HEK293 (cell line): ENCODE results near the gene SYTL2.
"Not testable (repeated sequence)": the region's sequence is repeated elsewhere in the genome, so short reads cannot be mapped to it uniquely, and the experiment has no call there.

Experiments used
- CTCF ChIA-PET: fragments of 350-600 bp; formaldehyde crosslinking; extraction: SDS; loops from one replicate; lab custom pipeline; 2021; ENCODE audit warnings: antibody characterized with exemption; lab: Yijun Ruan, JAX
- POLR2A ChIA-PET: fragments of 300-600 bp; formaldehyde crosslinking; extraction: SDS; loops from one replicate; lab custom pipeline; 2020; ENCODE audit warnings: antibody characterized with exemption, inconsistent platforms; lab: Yijun Ruan, JAX
- H3K27ac ChIP-seq: fragments of 200-500 bp; sonication (Bioruptor generic); 2 replicates; pipeline ENCODE4 v1.5.1; 2014; ENCODE audit warnings: low read depth, low read length, control low read depth, inconsistent platforms; ENCODE audit errors: extremely low read depth
- H3K36me3 ChIP-seq, 2 experiments: fragments of 200-500 bp in 1 of 2; sonication (Bioruptor generic) in 1 of 2; 1 replicate in 1 of 2; 2 replicates in 1 of 2; pipeline ENCODE4 v1.5.1; 2014 to 2017; ENCODE audit warnings: inconsistent platforms in 2 of 2, low read length in 2 of 2; ENCODE audit not compliant: control insufficient read depth in 2 of 2, insufficient read depth in 1 of 2
- H3K4me1 ChIP-seq: fragments of 200-500 bp; sonication (Bioruptor generic); 2 replicates; pipeline ENCODE4 v1.5.1; 2014; ENCODE audit warnings: mild to moderate bottlenecking, low read length, inconsistent platforms; ENCODE audit not compliant: control insufficient read depth, insufficient read depth
- H3K4me3 ChIP-seq: 2 replicates; pipeline ENCODE4 v1.5.1; 2011; ENCODE audit warnings: low read depth, mild to moderate bottlenecking, control low read depth, low read length, moderate library complexity
- H3K9me3 ChIP-seq: fragments of 200-500 bp; sonication (Bioruptor generic); 2 replicates; pipeline ENCODE4 v1.5.1; 2014; ENCODE audit warnings: low read depth, low read length, inconsistent platforms; ENCODE audit not compliant: control insufficient read depth, insufficient read depth
- ELK4 ChIP-seq: IDR thresholded peaks from 2 replicates; pipeline ENCODE4 v1.6.1; 2011; ENCODE audit warnings: mild to moderate bottlenecking, low read depth, low read length, borderline replicate concordance
- IKZF3 ChIP-seq: fragments of 450-650 bp; IDR thresholded peaks from 2 replicates; pipeline ENCODE4 v1.5.0; 2018; ENCODE audit warnings: missing biosample characterization, mild to moderate bottlenecking, missing genetic modification characterization, moderate library complexity
- INSM2 ChIP-seq: fragments of 450-650 bp; formaldehyde crosslinking; IDR thresholded peaks from 2 replicates; pipeline ENCODE4 v1.5.1; 2016; ENCODE audit warnings: missing biosample characterization, missing genetic modification characterization
- MZF1 ChIP-seq: fragments of 450-650 bp; formaldehyde crosslinking; IDR thresholded peaks from 2 replicates; pipeline ENCODE4 v1.5.1; 2017; ENCODE audit warnings: missing biosample characterization, missing genetic modification characterization, borderline replicate concordance
- SP3 ChIP-seq: fragments of 450-650 bp; formaldehyde crosslinking; IDR thresholded peaks from 2 replicates; pipeline ENCODE4 v1.5.1; 2016; ENCODE audit warnings: missing biosample characterization, missing genetic modification characterization
- YY1 ChIP-seq: fragments of 450-650 bp; formaldehyde crosslinking; IDR thresholded peaks from 2 replicates; pipeline ENCODE4 v1.5.1; 2018; ENCODE audit warnings: missing biosample characterization, missing genetic modification characterization
- ZNF146 ChIP-seq: fragments of 450-650 bp; formaldehyde crosslinking; IDR thresholded peaks from 2 replicates; pipeline ENCODE4 v1.5.1; 2016; ENCODE audit warnings: missing biosample characterization, missing genetic modification characterization
- ZNF148 ChIP-seq: fragments of 450-650 bp; formaldehyde crosslinking; IDR thresholded peaks from 2 replicates; pipeline ENCODE4 v1.5.0; 2017; ENCODE audit warnings: missing biosample characterization, missing genetic modification characterization, borderline replicate concordance
- ZNF221 ChIP-seq: fragments of 450-650 bp; formaldehyde crosslinking; IDR thresholded peaks from 2 replicates; pipeline ENCODE4 v1.5.1; 2017; ENCODE audit warnings: missing biosample characterization, missing genetic modification characterization, borderline replicate concordance
- ZNF280C ChIP-seq: fragments of 450-650 bp; formaldehyde crosslinking; IDR thresholded peaks from 2 replicates; pipeline ENCODE4 v1.5.1; 2016; ENCODE audit warnings: missing biosample characterization, missing genetic modification characterization
- ZNF398 ChIP-seq: fragments of 450-650 bp; formaldehyde crosslinking; IDR thresholded peaks from 2 replicates; pipeline ENCODE4 v1.5.1; 2017; ENCODE audit warnings: missing biosample characterization, missing genetic modification characterization
- ZNF48 ChIP-seq: fragments of 450-650 bp; formaldehyde crosslinking; IDR thresholded peaks from 2 replicates; pipeline ENCODE4 v1.5.1; 2016; ENCODE audit warnings: missing biosample characterization, missing genetic modification characterization
- ZNF548 ChIP-seq: fragments of 450-650 bp; formaldehyde crosslinking; IDR thresholded peaks from 2 replicates; pipeline ENCODE4 v1.5.1; 2016; ENCODE audit warnings: missing biosample characterization, missing genetic modification characterization
- ZNF560 ChIP-seq: fragments of 450-650 bp; formaldehyde crosslinking; IDR thresholded peaks from 2 replicates; pipeline ENCODE4 v1.5.1; 2017; ENCODE audit warnings: missing biosample characterization, missing genetic modification characterization, borderline replicate concordance
- ZNF585B ChIP-seq: fragments of 450-650 bp; formaldehyde crosslinking; IDR thresholded peaks from 2 replicates; pipeline ENCODE4 v1.5.1; 2016; ENCODE audit warnings: missing biosample characterization, missing genetic modification characterization
- ZNF664 ChIP-seq: fragments of 450-650 bp; formaldehyde crosslinking; IDR thresholded peaks from 2 replicates; pipeline ENCODE4 v1.5.1; 2016; ENCODE audit warnings: missing biosample characterization, missing genetic modification characterization
- ZNF670 ChIP-seq: fragments of 450-650 bp; formaldehyde crosslinking; IDR thresholded peaks from 2 replicates; pipeline ENCODE4 v1.5.1; 2016; ENCODE audit warnings: missing biosample characterization, missing genetic modification characterization, low read depth

Gene SYTL2

DNA sequence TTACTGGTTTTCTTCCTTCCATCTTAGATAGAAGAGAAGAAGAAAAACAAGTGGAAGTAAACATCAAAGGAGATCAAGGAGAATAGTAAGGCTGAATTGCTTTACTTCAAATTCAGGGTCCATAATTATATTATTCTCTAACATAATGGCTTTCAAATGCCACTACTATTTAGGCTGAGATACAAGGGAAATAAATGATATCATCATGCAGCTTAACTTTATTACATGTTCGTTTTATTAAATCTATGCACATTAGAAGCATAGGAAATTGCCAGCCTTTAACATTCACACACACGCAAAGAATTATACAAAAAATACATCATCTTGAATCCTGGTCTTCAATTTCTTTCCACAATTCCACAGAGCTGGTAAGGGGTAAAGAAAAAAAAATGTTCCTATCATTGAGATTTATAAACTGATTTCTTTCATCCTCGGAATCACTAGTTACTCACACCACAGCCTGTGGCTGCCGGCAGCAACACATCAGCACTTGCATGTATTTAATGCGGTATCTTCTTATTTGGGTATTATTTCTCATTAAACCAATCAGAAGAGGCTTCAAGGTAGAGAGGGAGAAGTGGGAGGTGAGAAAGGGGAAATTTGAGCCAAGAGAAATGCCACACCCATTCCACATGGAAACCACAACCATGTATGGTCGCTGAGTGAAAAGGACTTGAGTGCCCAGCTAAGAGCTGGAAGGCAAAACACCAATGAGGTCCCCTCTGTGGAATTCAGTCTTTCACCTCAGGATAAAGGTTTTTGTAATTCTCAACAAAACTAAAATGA is 26.3 kb downstream of the SYTL2 start (continued):
- TF ChIP-seq ZNF148 (tag by site-specific recombination) (no peak), YY1 (no peak), ZNF560 (tag by site-specific recombination) (no peak)
- TF ChIP-seq, all 188 proteins: peak for 0

DNA sequence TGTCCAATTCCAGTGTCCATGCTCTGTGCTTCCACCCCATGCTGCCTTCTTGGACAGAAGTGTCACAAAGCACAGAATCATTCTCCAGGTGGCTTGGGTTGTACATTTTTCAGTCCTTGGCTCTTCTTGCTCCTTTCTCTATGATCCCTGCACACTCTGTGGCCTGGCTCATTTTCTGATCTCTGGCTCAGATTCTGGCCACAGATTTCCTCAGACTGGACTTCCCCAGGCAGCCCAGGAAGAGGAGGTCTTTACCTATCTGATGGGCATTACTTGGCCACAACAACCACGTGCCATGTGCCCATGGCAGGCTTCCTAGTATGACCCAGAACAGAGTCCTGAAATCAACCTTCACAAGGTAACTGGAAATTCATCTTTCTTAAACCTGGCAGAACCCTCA is 27.2 kb downstream of the SYTL2 start:
- H3K36me3 ChIP-seq = no peaks in the 10 kb centered on the region
- H3K9me3 ChIP-seq = no peaks in the 10 kb centered on the region
- ChIA-PET POLR2A (no interaction called here), CTCF (no interaction called here)
- no peak overlapping the region for H3K4me3 ChIP-seq
- TF ChIP-seq ZNF548 (tag by site-specific recombination) = no peak
- TF ChIP-seq ELK4 = no peak
- no peaks in the 10 kb centered on the region for H3K4me1 ChIP-seq
- no peak overlapping the region for H3K27ac ChIP-seq

DNA sequence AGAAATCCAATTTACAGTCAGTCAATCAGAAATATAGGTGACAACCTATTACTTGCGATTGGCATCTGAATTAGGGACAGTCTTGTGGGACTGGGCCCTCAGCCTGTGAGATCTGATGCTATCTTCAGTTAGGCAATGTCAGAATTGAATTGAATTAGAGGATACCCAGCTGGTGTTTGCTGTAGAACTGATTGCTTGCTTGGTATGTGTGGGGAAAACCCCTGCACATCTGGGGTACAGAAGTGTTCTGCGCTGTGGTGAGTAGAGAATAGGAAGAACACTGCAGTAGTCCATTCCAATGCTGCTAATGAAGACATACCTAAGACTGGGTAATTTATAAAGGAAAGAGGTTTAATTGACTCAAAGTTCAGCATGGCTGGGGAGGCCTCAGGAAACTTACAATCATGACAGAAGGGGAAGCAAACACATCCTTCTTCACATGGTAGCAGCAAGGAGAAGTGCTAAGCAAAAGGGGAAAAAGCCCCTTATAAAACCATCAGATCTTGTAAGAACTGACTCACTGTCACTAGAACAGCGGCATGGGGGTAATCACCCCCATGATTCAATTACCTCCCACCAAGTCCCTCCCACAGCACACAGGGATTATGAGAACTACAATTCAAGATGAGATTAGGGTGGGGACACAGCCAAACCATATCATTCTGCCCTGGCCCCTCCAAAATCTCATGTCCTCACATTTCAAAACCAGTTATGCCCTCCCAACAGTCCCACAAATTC is 30.0 kb downstream of the SYTL2 start:
- POLR2A ChIA-PET, H3K4me3 ChIP-seq, H3K9me3 ChIP-seq, H3K36me3 ChIP-seq, H3K4me1 ChIP-seq, H3K27ac ChIP-seq: not testable (repeated sequence)
- CTCF ChIA-PET = interaction anchor here (0.6 kb wide), 1 partner anchor 176 kb away, joined by 3 read pairs; no protein-coding TSS in a partner anchor

DNA sequence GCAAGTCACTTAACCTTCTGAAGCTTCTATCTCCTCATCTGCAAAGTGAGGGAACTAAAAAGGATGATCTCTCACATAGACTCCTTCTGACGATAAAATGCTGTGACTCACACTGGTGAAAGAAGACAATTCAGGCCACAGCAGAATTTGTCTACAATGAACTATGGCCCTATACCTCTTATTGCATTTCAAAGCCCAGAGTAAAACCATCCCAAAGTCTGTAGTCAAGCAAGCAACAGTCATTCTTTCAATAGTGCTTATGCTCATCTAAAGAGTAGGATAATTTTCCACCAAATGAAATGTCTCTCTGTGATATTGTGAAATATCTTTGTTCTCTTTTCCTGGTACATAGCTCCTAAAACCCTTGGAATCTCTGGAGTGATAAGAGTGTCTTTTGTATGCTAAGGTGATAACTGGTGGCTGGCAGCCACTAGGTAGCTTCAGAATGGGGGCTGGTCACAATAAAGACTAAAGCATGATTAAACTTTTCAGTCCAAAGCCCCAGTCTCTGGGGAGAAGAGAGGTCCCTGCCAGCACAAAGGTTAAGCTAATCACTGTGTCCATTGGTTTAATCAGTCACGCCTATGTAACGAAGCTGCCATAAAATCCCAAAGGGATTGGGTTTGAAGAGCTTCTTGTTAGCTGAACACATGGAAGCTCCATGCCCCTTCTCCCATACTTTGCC is 30.8 kb downstream of the SYTL2 start:
- H3K9me3 ChIP-seq = no peaks in the 10 kb centered on the region
- H3K4me3 ChIP-seq = no peak overlapping the region
- POLR2A ChIA-PET = no interaction called here
- no peak overlapping the region for H3K27ac ChIP-seq
- H3K36me3 ChIP-seq = no peaks in the 10 kb centered on the region
- CTCF ChIA-PET = interaction anchor here (0.6 to 0.8 kb wide), 2 partner anchors 44 to 175 kb away, joined by 3 to 4 read pairs; no protein-coding TSS in a partner anchor
- H3K4me1 ChIP-seq = no peaks in the 10 kb centered on the region
- TF ChIP-seq ZNF146 (no peak), ZNF670 (tag by site-specific recombination) (no peak), ZNF221 (tag by site-specific recombination) (no peak), ZNF664 (tag by site-specific recombination) (no peak), ZNF585B (tag by site-specific recombination) (no peak), ZNF48 (no peak), MZF1 (tag by site-specific recombination) (no peak), INSM2 (no peak), ZNF280C (tag by site-specific recombination) (no peak), ZNF398 (tag by site-specific recombination) (no peak), IKZF3 (tag by site-specific recombination) (no peak), SP3 (tag by site-specific recombination) (no peak)
